HG03571 (cell line): ENCODE measurements around the gene ARMH4.

ENCODE experiments used
- ATAC-seq: cut with Tn5 transposase; IDR thresholded peaks from one replicate; pipeline ENCODE4 v1.9.1; 2021; ENCODE audit not compliant: unreplicated experiment

ARMH4 gene

DNA sequence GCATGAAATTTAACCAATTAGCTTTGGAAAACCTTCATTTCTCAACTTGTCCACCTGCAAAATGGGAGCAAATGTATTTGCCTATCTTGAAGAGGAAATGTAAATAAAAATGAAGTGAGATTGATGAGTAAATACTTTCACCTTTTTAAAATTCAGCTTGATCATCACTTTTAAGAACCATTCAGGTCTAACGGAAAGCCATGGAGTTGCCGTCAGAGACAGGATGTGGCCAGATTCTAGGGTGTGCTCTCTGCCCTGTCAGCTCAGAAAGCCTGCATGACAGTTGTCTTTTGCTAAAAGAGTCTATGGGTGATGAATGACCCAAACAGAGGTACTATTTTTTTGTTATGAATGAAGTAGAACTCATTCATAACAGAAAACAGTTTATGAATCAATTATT, 181.8 kb downstream of the ARMH4 start:
- ATAC-seq, result no peak

DNA sequence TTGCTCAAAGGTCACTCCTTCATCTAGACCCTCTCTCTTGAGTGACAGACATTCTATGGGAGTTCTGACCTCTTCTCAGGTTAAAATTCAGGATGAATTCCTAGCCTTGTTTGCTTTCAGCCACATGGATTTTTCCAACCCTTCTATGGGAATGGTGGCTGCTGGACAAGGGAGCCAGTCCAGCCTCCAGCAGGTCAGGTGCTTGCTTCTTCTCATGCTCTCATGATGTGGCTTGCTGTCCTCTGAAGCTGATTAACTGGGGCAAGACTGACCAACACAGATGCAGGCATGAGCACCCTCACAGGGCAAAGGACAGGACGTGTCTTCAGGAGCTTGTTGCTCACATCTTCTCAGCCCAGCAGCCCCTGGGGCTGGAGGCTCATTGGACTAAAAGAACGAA, 188.9 kb downstream of the ARMH4 start:
- ATAC-seq, result no peak

GRCh38 chr14:57962325-57963035, 189.5 kb downstream of the ARMH4 start:
- ATAC-seq, result no peak

GRCh38 chr14:57961786-57962060, 190.3 kb downstream of the ARMH4 start:
- no peak for ATAC-seq

DNA sequence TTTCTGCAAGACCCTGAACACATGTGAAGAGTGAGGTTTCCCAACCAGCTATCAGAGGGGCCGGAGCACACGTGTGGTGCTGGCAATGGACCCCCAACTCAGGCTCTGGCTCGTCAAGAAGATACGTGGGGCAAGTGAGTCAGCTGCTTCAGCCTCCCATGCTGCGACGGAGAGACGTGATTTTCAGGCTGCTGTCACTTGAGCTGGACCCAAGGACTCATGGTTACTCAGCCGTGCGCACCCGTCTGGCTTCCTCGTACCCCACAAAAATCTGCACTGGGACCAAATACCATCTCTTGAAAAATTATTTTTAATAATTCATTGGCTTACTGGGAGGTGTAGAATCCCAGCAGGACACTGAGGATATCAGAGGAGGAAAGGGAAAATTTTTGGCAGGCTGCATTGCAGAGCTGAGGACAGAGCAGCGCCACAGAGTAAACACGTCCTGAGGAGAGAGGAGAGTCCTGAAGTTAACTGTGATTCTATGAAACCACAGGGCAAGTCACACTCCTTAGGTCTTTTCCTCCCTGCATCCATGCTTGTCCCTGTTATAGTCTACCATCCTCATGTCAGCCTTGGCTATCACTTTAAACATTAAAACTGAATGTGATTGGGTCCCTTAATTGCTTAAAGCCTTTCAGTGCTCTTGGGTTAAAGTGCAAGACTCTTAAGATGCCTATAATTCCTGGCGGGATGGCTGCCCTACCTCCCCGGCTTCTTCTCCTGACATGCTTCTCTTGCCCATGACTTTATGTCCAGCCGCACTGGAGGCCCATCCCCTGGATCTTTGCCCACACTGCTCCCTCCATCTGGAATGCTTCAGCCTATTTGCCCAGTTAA, 190.8 kb downstream of the ARMH4 start:
- ATAC-seq, result no peak

GRCh38 chr14:57957441-57957840, 194.6 kb downstream of the ARMH4 start:
- no peak for ATAC-seq
